ENCODE data around the gene TEKTIP1. TPM values are rescaled to one million over a fixed set of nuclear protein-coding genes. Genes with fewer than 3 reads are reported as not detected.
A peak's percentile ranks its signal among the peaks of the same experiment; 100 is the strongest.

The TEKTIP1 gene
- total RNA-seq, 1 experiment from 2014 or later: not detected

GRCh38 chr19:3500429-3501101 lies 38.4 kb upstream of the TEKTIP1 start, which contains the start of gene DOHH:
DOHH (minus strand) TSS chr19:3500674; CDS start chr19:3496814, 3,860 bp downstream.
- H3K27me3 ChIP-seq (ENCODE audit: control insufficient read depth, insufficient read depth, low read length): no peaks in the 10 kb centered on the region
- peak within 1 kb of the TSS; percentile 94 to 95 for H3K4me3 ChIP-seq (ENCODE audit: low read depth in 2 of 2, low read length in 2 of 2)
- ChIA-PET POLR2A (interaction anchor here (0.6 kb wide), 2 partner anchors 221 to 233 kb away, joined by 3 to 6 read pairs; no protein-coding TSS in a partner anchor), CTCF (no interaction called here)
- ATAC-seq (peak; percentile 96), DNase-seq (ENCODE audit: low read depth, low spot score) (peak; percentile 95)
- H3K27ac ChIP-seq (ENCODE audit: low read length): peak within 1 kb of the TSS; percentile 97
- BruUV-seq (replicated peaks): no TSS peak
- in situ Hi-C loops (cut with HindIII; ENCODE audit: low pct_unique_long_range_greater_than_20kb, low sequenced_read_pairs) (no loop called here), intact Hi-C loops (cut with micrococcal nuclease; ENCODE audit: unreplicated experiment) (no loop called here)
- H3K9me3 ChIP-seq (ENCODE audit: control insufficient read depth, insufficient read depth, low read depth, low read length): no peaks in the 10 kb centered on the region
- no peaks in the 10 kb centered on the region for H3K4me1 ChIP-seq (ENCODE audit: control insufficient read depth, insufficient read depth, low read length)
- H3K36me3 ChIP-seq (ENCODE audit: control insufficient read depth, insufficient read depth, low read length): no peaks in the 10 kb centered on the region
- TF ChIP-seq SIN3A (IDR thresholded peaks at IDR 0.05; ENCODE audit: borderline replicate concordance, insufficient read depth, low read depth, low read length): 0 out of 2 replicates have a peak, but pooled peaks have one; percentile 59
- TF ChIP-seq TCF7L2 (IDR thresholded peaks at IDR 0.05; ENCODE audit: low read depth, low read length): peak; percentile 38; the same call in 1 of the 2 replicates
- peak; percentile 74 for TF ChIP-seq POLR2AphosphoS5 (IDR thresholded peaks at IDR 0.05; ENCODE audit: low read depth, low read length)
- no peak for TF ChIP-seq REST (IDR thresholded peaks at IDR 0.05; ENCODE audit: insufficient read depth in 1 of 2, low read depth in 2 of 2, low read length in 1 of 2)
- no peak for TF ChIP-seq CTCF (IDR thresholded peaks at IDR 0.05)

- ChIA-PET POLR2A (no interaction called here), CTCF (no interaction called here)
- no peak overlapping the region for H3K27ac ChIP-seq (ENCODE audit: low read length)
- H3K27me3 ChIP-seq (ENCODE audit: control insufficient read depth, insufficient read depth, low read length): no peaks in the 10 kb centered on the region
- H3K4me1 ChIP-seq (ENCODE audit: control insufficient read depth, insufficient read depth, low read length): no peaks in the 10 kb centered on the region
- TF ChIP-seq TCF7L2 (IDR thresholded peaks at IDR 0.05; ENCODE audit: low read depth, low read length) (no peak), CTCF (IDR thresholded peaks at IDR 0.05) (no peak), REST (IDR thresholded peaks at IDR 0.05; ENCODE audit: insufficient read depth in 1 of 2, low read depth in 2 of 2, low read length in 1 of 2) (no peak), SIN3A (IDR thresholded peaks at IDR 0.05; ENCODE audit: borderline replicate concordance, insufficient read depth, low read depth, low read length) (no peak), POLR2AphosphoS5 (IDR thresholded peaks at IDR 0.05; ENCODE audit: low read depth, low read length) (no peak)
- ATAC-seq: no peak
- no peak overlapping the region for H3K4me3 ChIP-seq (ENCODE audit: low read depth in 2 of 2, low read length in 2 of 2)
- H3K36me3 ChIP-seq (ENCODE audit: control insufficient read depth, insufficient read depth, low read length): peaks cover 2% of the 10 kb centered on the region; the same call in 1 of the 2 replicates
- no peak for DNase-seq (ENCODE audit: low read depth, low spot score)
- intact Hi-C loops (cut with micrococcal nuclease; ENCODE audit: unreplicated experiment) (no loop called here), in situ Hi-C loops (cut with HindIII; ENCODE audit: low pct_unique_long_range_greater_than_20kb, low sequenced_read_pairs) (no loop called here)
- BruUV-seq (replicated peaks): no TSS peak
- no peaks in the 10 kb centered on the region for H3K9me3 ChIP-seq (ENCODE audit: control insufficient read depth, insufficient read depth, low read depth, low read length)
Observed at GRCh38 chr19:3501780-3502179, 37.2 kb upstream of the TEKTIP1 start.
